HG02885 (cell line): ENCODE results near the gene BAHD1.
A peak's percentile ranks its signal among the peaks of the same experiment; 100 is the strongest.

Experiments
- ATAC-seq: cut with Tn5 transposase; IDR thresholded peaks from one replicate; pipeline ENCODE4 v1.9.1; 2021; ENCODE audit warnings: mild to moderate bottlenecking; ENCODE audit not compliant: unreplicated experiment, poor library complexity

Gene BAHD1

GRCh38 chr15:40464595-40465185 is 23.9 kb downstream of the BAHD1 start:
- ATAC-seq, result no peak

GRCh38 chr15:40465939-40466338 is 25.2 kb downstream of the BAHD1 start:
- ATAC-seq, result no peak

- ATAC-seq, result no peak
These were observed 25.9 kb downstream of the BAHD1 start for GRCh38 chr15:40466426-40467260.

- no peak for ATAC-seq
These were observed 26.5 kb downstream of the BAHD1 start for GRCh38 chr15:40467261-40467615.

- ATAC-seq, result no peak
These were observed 28.2 kb downstream of the BAHD1 start for GRCh38 chr15:40468898-40469331.

GRCh38 chr15:40469776-40470390 is 29.1 kb downstream of the BAHD1 start:
- ATAC-seq, result no peak

DNA sequence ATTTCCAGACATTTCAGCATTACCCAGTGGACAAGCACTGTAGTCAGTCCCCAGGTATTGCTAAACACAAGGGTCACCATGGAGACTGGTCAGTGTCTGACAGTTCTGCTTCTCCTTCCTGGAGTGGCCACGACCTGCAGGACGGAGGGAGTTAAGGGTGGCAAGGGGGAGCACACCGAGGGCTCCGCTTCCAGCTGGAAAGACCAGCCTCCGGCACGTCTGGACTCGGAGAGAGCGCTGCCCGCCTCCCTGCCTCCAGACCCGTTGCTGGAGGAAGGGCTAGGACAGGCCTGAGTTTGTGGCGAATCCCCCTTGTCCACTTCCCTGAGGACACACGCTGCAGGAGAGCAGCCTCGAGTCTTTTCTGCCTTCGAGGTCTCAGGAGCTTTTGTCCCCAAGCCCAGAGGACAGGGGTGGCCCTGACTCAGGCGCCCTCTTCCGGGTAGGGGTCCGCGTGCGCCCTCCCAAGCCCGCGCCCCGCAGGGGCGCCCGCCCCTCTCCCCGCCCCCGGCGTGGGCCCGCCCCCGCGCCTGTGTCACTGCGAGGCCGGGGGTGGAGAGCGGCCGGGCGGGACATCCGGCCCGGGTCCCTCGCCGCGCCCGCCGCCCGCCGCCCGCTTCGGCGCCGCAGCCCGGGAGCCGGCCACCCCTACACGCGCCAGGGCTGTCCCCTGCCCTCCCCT is 29.8 kb downstream of the BAHD1 start, which contains the start of gene CHST14:
Gene CHST14 (plus strand): TSS at position 562 of the 682 bp plus-strand sequence. CDS start 230 bp downstream, outside the sequence.
- ATAC-seq, result peak; percentile 77

GRCh38 chr15:40471105-40471807 is 30.5 kb downstream of the BAHD1 start:
- ATAC-seq, result peak; percentile 36

DNA sequence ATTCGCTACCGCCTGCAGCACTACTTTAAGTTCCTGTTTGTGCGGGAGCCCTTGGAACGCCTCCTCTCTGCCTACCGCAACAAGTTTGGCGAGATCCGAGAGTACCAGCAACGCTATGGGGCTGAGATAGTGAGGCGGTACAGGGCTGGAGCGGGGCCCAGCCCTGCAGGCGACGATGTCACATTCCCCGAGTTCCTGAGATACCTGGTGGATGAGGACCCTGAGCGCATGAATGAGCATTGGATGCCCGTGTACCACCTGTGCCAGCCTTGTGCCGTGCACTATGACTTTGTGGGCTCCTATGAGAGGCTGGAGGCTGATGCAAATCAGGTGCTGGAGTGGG is 31.0 kb downstream of the BAHD1 start:
- ATAC-seq, result peak; percentile 15

DNA sequence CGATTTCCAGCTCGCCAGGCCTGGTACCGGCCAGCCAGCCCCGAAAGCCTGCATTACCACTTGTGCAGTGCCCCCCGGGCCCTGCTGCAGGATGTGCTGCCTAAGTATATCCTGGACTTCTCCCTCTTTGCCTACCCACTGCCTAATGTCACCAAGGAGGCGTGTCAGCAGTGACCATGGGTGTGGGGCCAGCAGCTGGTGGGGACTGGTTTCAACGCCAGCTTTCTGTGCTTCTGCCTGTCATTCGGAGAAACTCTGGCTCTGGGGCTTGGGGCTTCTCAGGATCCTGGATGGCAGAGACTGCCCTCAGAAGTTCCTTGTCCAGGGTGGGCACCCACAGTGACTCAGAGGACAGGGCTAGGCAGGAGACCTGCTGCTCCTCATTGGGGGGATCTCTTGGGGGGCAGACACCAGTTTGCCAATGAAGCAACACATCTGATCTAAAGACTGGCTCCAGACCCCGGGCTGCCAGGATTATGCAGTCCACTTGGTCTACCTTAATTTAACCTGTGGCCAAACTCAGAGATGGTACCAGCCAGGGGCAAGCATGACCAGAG is 31.5 kb downstream of the BAHD1 start:
- ATAC-seq, result no peak

DNA sequence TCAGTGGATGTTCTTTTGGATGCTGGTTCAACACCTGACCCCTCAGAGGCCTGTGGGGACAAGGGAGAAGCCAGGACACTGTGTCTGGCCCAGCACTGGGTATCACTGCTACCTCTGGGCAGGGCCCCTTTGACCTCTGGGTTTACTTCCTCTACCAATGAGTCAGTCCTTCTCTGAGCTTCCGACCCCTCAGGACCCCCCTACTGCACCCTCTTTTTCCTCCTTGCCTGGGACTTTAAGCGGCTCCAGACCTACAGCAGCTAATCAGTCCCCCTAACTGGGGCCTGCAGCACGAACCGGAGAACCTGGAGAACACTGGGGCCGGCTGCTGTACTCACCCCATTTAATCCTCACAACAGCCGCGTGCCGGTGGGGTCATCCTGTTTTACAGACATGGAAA is 33.8 kb downstream of the BAHD1 start:
- ATAC-seq, result no peak

DNA sequence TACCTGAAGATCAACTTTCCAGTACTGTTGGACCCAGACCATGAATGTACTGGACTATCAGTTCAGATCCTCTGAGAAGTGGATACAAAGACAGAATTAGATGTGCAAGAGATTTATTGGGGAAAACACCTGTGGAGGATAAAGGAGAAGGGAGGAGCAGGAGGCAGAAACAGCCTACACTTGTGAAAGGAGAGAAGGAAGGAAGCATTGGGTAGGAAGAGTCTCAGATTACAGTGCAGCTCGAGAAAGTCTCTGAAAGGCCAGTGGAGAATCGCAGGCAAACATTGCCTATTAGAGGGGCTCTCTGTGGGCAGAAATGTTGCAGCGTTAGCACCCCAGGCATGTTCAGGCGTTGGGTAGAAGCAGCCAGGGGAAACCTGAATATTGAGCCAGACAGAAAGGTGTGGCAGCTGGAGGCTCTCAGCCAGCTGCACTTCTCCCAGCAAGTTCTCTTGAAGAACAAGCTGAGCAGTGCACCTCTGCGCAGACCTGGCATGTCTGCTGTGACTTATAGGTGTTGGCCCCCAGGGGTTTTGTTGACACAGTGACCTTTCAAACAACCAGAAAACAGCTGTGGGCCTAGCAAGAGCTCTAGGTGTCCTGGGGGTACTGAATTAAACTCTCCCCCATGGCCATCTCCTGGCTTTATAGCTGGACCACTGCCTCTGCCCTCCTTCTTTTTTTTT is 37.0 kb downstream of the BAHD1 start:
- no peak for ATAC-seq

- ATAC-seq, result no peak
These were observed 38.3 kb downstream of the BAHD1 start for GRCh38 chr15:40479024-40479423.

DNA sequence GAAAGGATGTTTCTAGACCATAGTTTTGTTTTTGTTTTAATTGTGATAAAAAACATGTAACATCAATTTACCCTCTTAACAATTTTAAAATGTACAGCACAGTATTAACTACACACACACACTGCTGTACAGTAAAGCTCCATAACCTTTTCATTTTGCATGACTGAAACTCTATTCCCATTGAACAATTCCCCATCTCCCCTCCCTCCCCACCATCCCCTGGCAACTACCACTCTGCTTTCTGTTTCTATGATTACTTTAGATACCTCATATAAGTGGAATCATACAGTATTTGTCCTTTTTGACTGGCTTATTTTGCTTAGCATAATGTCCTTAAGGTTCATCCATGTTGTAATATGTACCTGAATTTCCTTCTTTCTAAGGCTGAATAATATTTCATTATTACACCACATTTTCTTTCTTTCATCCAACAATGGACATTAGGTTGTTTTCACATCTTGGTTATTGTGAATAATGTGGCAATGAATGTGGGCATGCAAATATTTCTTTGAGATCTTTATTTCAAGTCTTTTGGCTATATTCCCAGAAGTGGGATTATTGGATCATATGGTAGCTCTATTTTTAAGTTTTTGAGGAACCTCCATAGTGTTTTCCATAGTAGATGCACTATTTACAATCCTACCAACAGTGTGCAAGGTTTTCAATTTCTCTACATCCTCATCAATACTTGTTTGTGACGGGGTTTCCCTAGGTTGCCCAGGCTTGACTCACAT is 40.8 kb downstream of the BAHD1 start:
- no peak for ATAC-seq

DNA sequence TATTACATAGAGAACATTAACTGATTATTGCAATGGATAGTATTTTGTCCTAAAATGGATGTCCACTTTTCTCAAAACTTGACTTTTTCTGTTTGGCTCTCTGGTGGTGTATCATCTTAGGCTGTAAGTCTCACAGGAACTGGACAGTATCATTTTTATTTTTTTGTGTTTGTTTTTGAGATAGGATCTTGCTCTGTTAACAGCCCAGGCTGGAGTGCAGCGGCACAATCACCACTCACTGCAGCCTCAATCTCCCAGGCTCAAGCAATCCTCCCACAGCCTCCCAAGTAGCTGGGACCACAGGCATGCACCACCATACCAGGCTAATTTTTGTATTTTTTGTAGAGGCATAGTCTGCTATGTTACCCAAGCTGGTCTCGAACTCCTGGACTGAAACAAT is 43.2 kb downstream of the BAHD1 start:
- ATAC-seq, result no peak

- no peak for ATAC-seq
These were observed 45.5 kb downstream of the BAHD1 start for GRCh38 chr15:40486066-40486770.

DNA sequence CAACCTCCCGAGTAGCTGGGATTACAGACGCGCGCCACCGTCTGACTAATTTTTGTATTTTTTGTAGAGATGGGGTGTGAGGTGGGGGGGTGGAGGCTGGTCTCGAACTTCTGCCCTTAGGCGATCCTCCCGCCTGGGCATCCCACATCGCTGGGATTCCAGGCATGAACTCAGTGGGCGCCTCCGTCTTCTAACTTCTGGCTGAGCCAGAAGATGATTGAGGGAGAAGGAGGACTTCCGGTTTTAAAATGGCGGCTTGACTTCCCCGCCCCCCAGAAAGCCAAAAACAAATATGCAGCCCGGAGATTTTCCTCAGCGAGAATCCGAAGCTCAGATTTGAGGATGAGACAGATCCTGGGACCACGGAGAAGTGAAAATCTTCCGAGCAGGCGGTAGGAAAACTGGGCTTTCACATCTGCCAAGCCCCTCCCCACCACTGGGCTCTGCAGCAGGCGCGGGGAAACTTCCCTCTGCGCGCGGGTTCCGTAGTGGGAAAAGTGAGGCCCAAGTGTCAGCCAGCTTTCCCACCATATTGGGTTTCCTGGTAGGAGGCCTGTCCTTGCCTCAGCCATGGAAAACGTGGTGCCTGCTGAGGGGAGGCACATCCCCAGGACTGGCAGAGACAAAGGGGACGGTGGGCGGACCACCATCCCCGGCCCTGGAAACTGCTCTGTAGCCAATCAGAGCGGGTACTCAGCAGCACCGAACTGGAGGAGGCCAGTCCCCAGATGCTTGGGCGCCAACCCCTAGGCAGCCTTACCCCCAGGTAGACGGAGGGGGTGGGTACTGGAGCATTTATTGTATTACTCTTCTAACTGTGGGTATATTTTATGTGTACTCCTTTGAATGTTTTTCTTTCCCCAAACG is 47.3 kb downstream of the BAHD1 start:
- ATAC-seq, result no peak
